ENCODE data around the gene TMEM163. TPM values are rescaled to one million over a fixed set of nuclear protein-coding genes. Genes with fewer than 3 reads are reported as not detected.

Gene TMEM163
- polyA plus RNA-seq, 3 donors: 0.01 TPM; not detected in 2

- no peak overlapping the region for H3K27ac Mint-ChIP-seq
- no peaks in the 10 kb centered on the region for H3K27me3 ChIP-seq (ENCODE audit: control insufficient read depth in 2 of 2, insufficient read depth in 2 of 2, low read length in 2 of 2)
- no peak overlapping the region for H3K4me3 ChIP-seq (replicated peaks in 1 of 3; ENCODE audit: low read depth in 2 of 3, low read length in 3 of 3)
- no peak overlapping the region for H3K4me3 Mint-ChIP-seq
- H3K27me3 Mint-ChIP-seq (ENCODE audit: low read depth in 3 of 3): peaks cover 0 to 2% (median 0%) of the 10 kb centered on the region in 3 donors
- H3K36me3 ChIP-seq (replicated peaks in 1 of 2; ENCODE audit: control insufficient read depth in 1 of 2, insufficient read depth in 2 of 2, low read length in 2 of 2): no peaks in the 10 kb centered on the region
- no peaks in the 10 kb centered on the region for H3K4me1 ChIP-seq (ENCODE audit: control insufficient read depth in 1 of 2, insufficient read depth in 2 of 2, low read length in 2 of 2)
- H3K9ac ChIP-seq (ENCODE audit: insufficient read depth, low read length, poor library complexity, severe bottlenecking): no peak overlapping the region
- no peaks in the 10 kb centered on the region for H3K9me3 Mint-ChIP-seq
- no peaks in the 10 kb centered on the region for H3K36me3 Mint-ChIP-seq
- TF ChIP-seq, protein P1, sequence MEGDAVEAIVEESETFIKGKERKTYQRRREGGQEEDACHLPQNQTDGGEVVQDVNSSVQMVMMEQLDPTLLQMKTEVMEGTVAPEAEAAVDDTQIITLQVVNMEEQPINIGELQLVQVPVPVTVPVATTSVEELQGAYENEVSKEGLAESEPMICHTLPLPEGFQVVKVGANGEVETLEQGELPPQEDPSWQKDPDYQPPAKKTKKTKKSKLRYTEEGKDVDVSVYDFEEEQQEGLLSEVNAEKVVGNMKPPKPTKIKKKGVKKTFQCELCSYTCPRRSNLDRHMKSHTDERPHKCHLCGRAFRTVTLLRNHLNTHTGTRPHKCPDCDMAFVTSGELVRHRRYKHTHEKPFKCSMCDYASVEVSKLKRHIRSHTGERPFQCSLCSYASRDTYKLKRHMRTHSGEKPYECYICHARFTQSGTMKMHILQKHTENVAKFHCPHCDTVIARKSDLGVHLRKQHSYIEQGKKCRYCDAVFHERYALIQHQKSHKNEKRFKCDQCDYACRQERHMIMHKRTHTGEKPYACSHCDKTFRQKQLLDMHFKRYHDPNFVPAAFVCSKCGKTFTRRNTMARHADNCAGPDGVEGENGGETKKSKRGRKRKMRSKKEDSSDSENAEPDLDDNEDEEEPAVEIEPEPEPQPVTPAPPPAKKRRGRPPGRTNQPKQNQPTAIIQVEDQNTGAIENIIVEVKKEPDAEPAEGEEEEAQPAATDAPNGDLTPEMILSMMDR (IDR thresholded peaks at IDR 0.05): no peak
- H4K20me1 ChIP-seq (ENCODE audit: insufficient read depth, low read length): no peaks in the 10 kb centered on the region
- H2AFZ ChIP-seq (ENCODE audit: insufficient read depth, low read depth, low read length, poor library complexity, severe bottlenecking): no peak overlapping the region
- H3K4me2 ChIP-seq (replicated peaks; ENCODE audit: extremely low read depth, low read length, poor library complexity, severe bottlenecking): no peak overlapping the region
- no peaks in the 10 kb centered on the region for H3K4me1 Mint-ChIP-seq
- H3K79me2 ChIP-seq (ENCODE audit: insufficient read depth, low read length): no peaks in the 10 kb centered on the region
- H3K9me3 ChIP-seq (replicated peaks in 1 of 2; ENCODE audit: control insufficient read depth in 1 of 2, insufficient read depth in 1 of 2, low read length in 2 of 2): no peaks in the 10 kb centered on the region
- no peak for DNase-seq
- intact Hi-C loops (cut with micrococcal nuclease): no loop called here
- no peak overlapping the region for H3K27ac ChIP-seq (ENCODE audit: low read depth in 1 of 2, low read length in 2 of 2)
- WGBS (ENCODE audit: insufficient coverage): no CpG with 5 or more reads among the region's 6 CpGs
Observed at GRCh38 chr2:134693359-134694330, 25.2 kb downstream of the TMEM163 start.

- no peak overlapping the region for H3K4me3 Mint-ChIP-seq
- Histone ChIP-seq H3K27ac (ENCODE audit: low read depth in 1 of 2, low read length in 2 of 2) (no peak overlapping the region), H3K27me3 (ENCODE audit: control insufficient read depth in 2 of 2, insufficient read depth in 2 of 2, low read length in 2 of 2) (no peaks in the 10 kb centered on the region), H3K4me3 (replicated peaks in 1 of 3; ENCODE audit: low read depth in 2 of 3, low read length in 3 of 3) (no peak overlapping the region), H3K79me2 (ENCODE audit: insufficient read depth, low read length) (no peaks in the 10 kb centered on the region), H3K9me3 (replicated peaks in 1 of 2; ENCODE audit: control insufficient read depth in 1 of 2, insufficient read depth in 1 of 2, low read length in 2 of 2) (no peaks in the 10 kb centered on the region), H3K4me2 (replicated peaks; ENCODE audit: extremely low read depth, low read length, poor library complexity, severe bottlenecking) (no peak overlapping the region), H2AFZ (ENCODE audit: insufficient read depth, low read depth, low read length, poor library complexity, severe bottlenecking) (no peak overlapping the region), H4K20me1 (ENCODE audit: insufficient read depth, low read length) (no peaks in the 10 kb centered on the region), H3K36me3 (replicated peaks in 1 of 2; ENCODE audit: control insufficient read depth in 1 of 2, insufficient read depth in 2 of 2, low read length in 2 of 2) (no peaks in the 10 kb centered on the region), H3K9ac (ENCODE audit: insufficient read depth, low read length, poor library complexity, severe bottlenecking) (no peak overlapping the region), H3K4me1 (ENCODE audit: control insufficient read depth in 1 of 2, insufficient read depth in 2 of 2, low read length in 2 of 2) (no peaks in the 10 kb centered on the region)
- H3K36me3 Mint-ChIP-seq: no peaks in the 10 kb centered on the region
- no peak for DNase-seq
- peaks cover 0 to 2% (median 0%) of the 10 kb centered on the region in 3 donors for H3K27me3 Mint-ChIP-seq (ENCODE audit: low read depth in 3 of 3)
- WGBS (ENCODE audit: insufficient coverage): 86% methylated on average over 1 of the region's 5 CpGs
- H3K9me3 Mint-ChIP-seq: no peaks in the 10 kb centered on the region
- TF ChIP-seq, protein P1 (IDR thresholded peaks at IDR 0.05): no peak
- H3K27ac Mint-ChIP-seq: no peak overlapping the region
- intact Hi-C loops (cut with micrococcal nuclease): no loop called here
- no peaks in the 10 kb centered on the region for H3K4me1 Mint-ChIP-seq
Observed at GRCh38 chr2:134692499-134692898, 26.3 kb downstream of the TMEM163 start.
